HepG2 (cell line): Measurements from ENCODE around the gene FOXD2. TPM values are rescaled to one million over a fixed set of nuclear protein-coding genes. Genes with fewer than 3 reads are reported as not detected.

Experiments
- ATF5 ChIP-seq: sonication (generic); formaldehyde crosslinking; IDR thresholded peaks from 2 replicates; pipeline ENCODE4 v1.4.0; 2020; ENCODE audit warnings: mild to moderate bottlenecking, low read depth, missing genetic modification reagents
- CBX2 ChIP-seq, 2 experiments: fragments of 200-600 bp in 1 of 2; sonication (generic); formaldehyde crosslinking in 1 of 2; IDR thresholded peaks; 2 replicates each; pipeline versions ENCODE4 v1.7.0 to v1.8.1; 2018 to 2022; ENCODE audit warnings: low read depth in 2 of 2, low read length in 1 of 2, mild to moderate bottlenecking in 1 of 2, missing genetic modification reagents in 1 of 2
- EHMT2 ChIP-seq: fragments of 200-600 bp; sonication (generic); IDR thresholded peaks from 2 replicates; pipeline ENCODE4 v1.7.0; 2017; ENCODE audit warnings: antibody characterized with exemption, low read depth, low read length, borderline replicate concordance
- GATAD1 ChIP-seq: IDR thresholded peaks from 2 replicates; pipeline ENCODE4 v1.6.1; 2016; ENCODE audit warnings: missing genetic modification reagents, missing compliant biosample characterization
- MBNL3 ChIP-seq: fragments of 250-450 bp; sonication (Bioruptor Pico); conservative IDR thresholded peaks from 2 replicates; pipeline ENCODE4 v1.8.0; 2022; ENCODE audit warnings: mild to moderate bottlenecking, inconsistent platforms
- MEF2D ChIP-seq: sonication (generic); formaldehyde crosslinking; IDR thresholded peaks from 2 replicates; pipeline ENCODE4 v1.5.1; 2020; ENCODE audit warnings: mild to moderate bottlenecking, missing genetic modification reagents
- MIXL1 ChIP-seq: IDR thresholded peaks from 2 replicates; pipeline ENCODE4 v1.6.1; 2016
- NCOR1 ChIP-seq: fragments of 200-600 bp; sonication (generic); IDR thresholded peaks from 2 replicates; pipeline ENCODE4 v1.7.0; 2017; ENCODE audit warnings: antibody characterized with exemption, low read length, borderline replicate concordance
- NFE2 ChIP-seq: sonication (generic); formaldehyde crosslinking; IDR thresholded peaks from 2 replicates; pipeline ENCODE4 v1.4.0; 2020; ENCODE audit warnings: missing genetic modification reagents
- NFIB ChIP-seq: sonication (generic); formaldehyde crosslinking; IDR thresholded peaks from 2 replicates; pipeline ENCODE4 v1.9.0; 2021; ENCODE audit warnings: missing genetic modification reagents, mild to moderate bottlenecking, borderline replicate concordance
- PLRG1 ChIP-seq: fragments of 450-650 bp; conservative IDR thresholded peaks from 2 replicates; pipeline ENCODE4 v1.6.1; 2016
- RBFOX2 ChIP-seq: fragments of 200-400 bp; formaldehyde crosslinking; IDR thresholded peaks from 2 replicates; pipeline ENCODE4 v1.6.1; 2017; ENCODE audit warnings: low read depth, mild to moderate bottlenecking, low read length
- SMAD3 ChIP-seq: sonication (generic); formaldehyde crosslinking; IDR thresholded peaks from 2 replicates; pipeline ENCODE4 v1.4.0; 2020; ENCODE audit warnings: missing genetic modification reagents
- THAP7 ChIP-seq: sonication (generic); formaldehyde crosslinking; IDR thresholded peaks from 2 replicates; pipeline ENCODE4 v1.8.1; 2023; ENCODE audit warnings: mild to moderate bottlenecking, missing genetic modification reagents
- ZBTB39 ChIP-seq: sonication (generic); formaldehyde crosslinking; IDR thresholded peaks from 2 replicates; pipeline ENCODE4 v1.5.0; 2020; ENCODE audit warnings: missing genetic modification reagents
- ZFAT ChIP-seq: sonication (generic); formaldehyde crosslinking; conservative IDR thresholded peaks from 2 replicates; pipeline ENCODE4 v1.8.1; 2023; ENCODE audit warnings: missing genetic modification reagents, inconsistent platforms
- ZNF263 ChIP-seq: sonication (generic); formaldehyde crosslinking; IDR thresholded peaks from 2 replicates; pipeline ENCODE4 v1.4.0; 2020; ENCODE audit warnings: missing genetic modification reagents
- ZNF292 ChIP-seq: sonication (generic); formaldehyde crosslinking; IDR thresholded peaks from 2 replicates; pipeline ENCODE4 v1.8.1; 2022; ENCODE audit warnings: mild to moderate bottlenecking, low read depth, missing genetic modification reagents, borderline replicate concordance
- ZNF317 ChIP-seq: sonication (generic); formaldehyde crosslinking; IDR thresholded peaks from 2 replicates; pipeline ENCODE4 v1.5.0; 2020; ENCODE audit warnings: mild to moderate bottlenecking, missing genetic modification reagents
- ZNF362 ChIP-seq: sonication (generic); formaldehyde crosslinking; IDR thresholded peaks from 2 replicates; pipeline ENCODE4 v1.4.0; 2020; ENCODE audit warnings: missing genetic modification reagents, mild to moderate bottlenecking, borderline replicate concordance
- ZNF451 ChIP-seq: sonication (generic); formaldehyde crosslinking; IDR thresholded peaks from 2 replicates; pipeline ENCODE4 v1.5.0; 2020; ENCODE audit warnings: mild to moderate bottlenecking, missing genetic modification reagents
- ZNF530 ChIP-seq: sonication (generic); formaldehyde crosslinking; IDR thresholded peaks from 2 replicates; pipeline ENCODE4 v1.5.0; 2020; ENCODE audit warnings: low read depth, mild to moderate bottlenecking, missing genetic modification reagents
- ZNF605 ChIP-seq: sonication (generic); formaldehyde crosslinking; IDR thresholded peaks from 2 replicates; pipeline ENCODE4 v1.8.0; 2022; ENCODE audit warnings: mild to moderate bottlenecking, missing genetic modification reagents
- ZNF7 ChIP-seq: IDR thresholded peaks from 2 replicates; pipeline ENCODE4 v1.6.1; 2016; ENCODE audit warnings: missing biosample characterization, missing genetic modification reagents
- ZNF777 ChIP-seq: sonication (generic); formaldehyde crosslinking; IDR thresholded peaks from 2 replicates; pipeline ENCODE4 v1.4.0; 2020; ENCODE audit warnings: missing genetic modification reagents
- ZNF782 ChIP-seq: sonication (generic); formaldehyde crosslinking; IDR thresholded peaks from 2 replicates; pipeline ENCODE4 v1.4.0; 2020; ENCODE audit warnings: missing genetic modification reagents, mild to moderate bottlenecking, borderline replicate concordance
- polyA plus RNA-seq, 8 experiments: library from polyadenylated mRNA; depleted of rRNA in 3 of 8; stranded (reverse) in 7 of 8; unstranded in 1 of 8; fragments of >200 nt; fragmentation: Illumina TruSeq in 4 of 8; extraction: Trizol in 4 of 8; gene quantifications; 2 replicates each; pipeline versions ENCODE4 v1.2.1 to v1.2.3, GENCODE V29; 2011 to 2016; ENCODE audit warnings: low read depth in 4 of 8, missing spikeins in 1 of 8, mixed read lengths in 1 of 8; ENCODE audit not compliant: insufficient read depth in 1 of 8
- total RNA-seq, 5 experiments: library from RNA; depleted of rRNA; stranded (reverse); fragments of >200 nt; fragmentation: Illumina TruSeq; extraction: Trizol; gene quantifications; 2 replicates each; pipeline ENCODE4 v1.2.3, GENCODE V29; 2016; ENCODE audit warnings: low read depth in 1 of 5

Gene FOXD2
- total and polyA plus RNA-seq, 2 of the 13 experiments (the other 11 are each of a cell fraction or from before 2014, with no cell fraction given): 0.01 to 0.09 TPM

- TF ChIP-seq ZNF530 (CRISPR knock-in tag) (no peak), ZNF7 (CRISPR knock-in tag) (no peak), THAP7 (CRISPR knock-in tag) (no peak), ZBTB39 (CRISPR knock-in tag) (no peak), EHMT2 (no peak), ZNF605 (CRISPR knock-in tag) (peak; percentile 81; the same call in 1 of the 2 replicates), CBX2 (IDR thresholded peaks at IDR 0.05; ENCODE audit: low read depth, low read length) (no peak), CBX2 (CRISPR knock-in tag; IDR thresholded peaks at IDR 0.05; ENCODE audit: low read depth) (no peak), SMAD3 (CRISPR knock-in tag) (no peak), MIXL1 (CRISPR knock-in tag) (0 out of 2 replicates have a peak, but pooled peaks have one; percentile 29), ZNF451 (CRISPR knock-in tag) (no peak; the same call in 1 of the 2 replicates), ZNF777 (CRISPR knock-in tag) (peak; percentile 91), NCOR1 (no peak), ZNF292 (CRISPR knock-in tag) (no peak), ZNF317 (CRISPR knock-in tag) (no peak), GATAD1 (CRISPR knock-in tag) (peak; percentile 48; the same call in 1 of the 2 replicates), ZNF362 (no peak), ZNF263 (CRISPR knock-in tag) (no peak), ATF5 (no peak), PLRG1 (no peak), RBFOX2 (no peak), NFE2 (CRISPR knock-in tag) (no peak), MEF2D (peak; percentile 45; the same call in 1 of the 2 replicates), ZNF782 (CRISPR knock-in tag) (no peak), ZFAT (no peak), NFIB (CRISPR knock-in tag) (no peak), MBNL3 (CRISPR knock-in tag) (no peak)
Measured at GRCh38 chr1:47436304-47436978, 1.4 kb upstream of the FOXD2 start (continued).
